ENCODE data around the gene FXYD2. TPM values are rescaled to one million over a fixed set of nuclear protein-coding genes. Genes with fewer than 3 reads are reported as not detected.

The FXYD2 gene
- total and polyA plus RNA-seq, 2 of the 8 experiments (the other 6 are each of a cell fraction or from before 2014, with no cell fraction given) = 0.89 to 1.1 TPM

- no peak overlapping the region for H2AFZ ChIP-seq (ENCODE audit: low read length)
- no peak overlapping the region for H3K18ac ChIP-seq (ENCODE audit: extremely low read depth, low read length)
- TF ChIP-seq RFX5 (IDR thresholded peaks at IDR 0.05; ENCODE audit: borderline replicate concordance, low read depth, low read length) (no peak), SUZ12 (IDR thresholded peaks at IDR 0.05; ENCODE audit: low read length) (no peak), KDM1A (IDR thresholded peaks at IDR 0.05; ENCODE audit: borderline replicate concordance, low read length) (no peak), RNF2 (IDR thresholded peaks at IDR 0.05; ENCODE audit: borderline replicate concordance, low read depth, low read length, missing control alignments, poor library complexity, severe bottlenecking) (no peak), BRCA1 (IDR thresholded peaks at IDR 0.05; ENCODE audit: low read depth, low read length) (no peak), HDAC2 (IDR thresholded peaks at IDR 0.05; ENCODE audit: borderline replicate concordance in 1 of 2, low read depth in 2 of 2, low read length in 2 of 2) (no peak)
- H3K9ac ChIP-seq (replicated peaks in 1 of 4; ENCODE audit: extremely low read depth in 1 of 4, low read depth in 3 of 4, low read length in 3 of 4) = no peak overlapping the region
- no peak overlapping the region for H2BK12ac ChIP-seq (ENCODE audit: low read depth, low read length)
- H3K56ac ChIP-seq (replicated peaks; ENCODE audit: insufficient read length, low read depth, low read length) = no peak overlapping the region
- DNase-seq (ENCODE audit: low read depth in 1 of 2, low spot score in 2 of 2) (peak in 1 of 2 experiments; percentile 30), FAIRE-seq (no peak)
- H3K79me2 ChIP-seq (ENCODE audit: control insufficient read depth in 1 of 2, insufficient read depth in 2 of 2, low read length in 2 of 2) = peaks cover 0 to 39% of the 10 kb centered on the region in 2 experiments; a peak in 2 of 4 replicates
- peaks cover 7 to 28% (median 21%) of the 10 kb centered on the region in 4 experiments for H3K4me1 ChIP-seq (replicated peaks in 1 of 4; ENCODE audit: control insufficient read depth in 3 of 4, insufficient read depth in 4 of 4, low read length in 3 of 4)
- H3K23ac ChIP-seq (ENCODE audit: insufficient read length) = no peak overlapping the region
- WGBS, 2 experiments (ENCODE audit: extremely low coverage in 1 of 2, insufficient coverage in 1 of 2, insufficient read length in 1 of 2, insufficient replicate concordance in 2 of 2, low coverage in 1 of 2, low lambda C conversion rate in 2 of 2, missing lambda C conversion rate in 1 of 2) = 91% methylated on average over 5 of the region's 5 CpGs; no CpG with 5 or more reads in 1 of the 2 experiments
- ChIA-PET CTCF (ENCODE audit: partially characterized antibody) (interaction anchor here (0.8 to 3.7 kb wide), 5 partner anchors 22 to 423 kb away, joined by 3 to 24 read pairs (median 3); no protein-coding TSS in a partner anchor), POLR2A (ENCODE audit: partially characterized antibody) (no interaction called here)
- no peak overlapping the region for H4K5ac ChIP-seq (ENCODE audit: insufficient read length, low read depth, low read length)
- no peak overlapping the region for H2AK5ac ChIP-seq (ENCODE audit: low read depth, low read length)
- H3K9me3 ChIP-seq (ENCODE audit: insufficient read depth in 2 of 2, low read depth in 1 of 2, low read length in 1 of 2) = no peaks in the 10 kb centered on the region
- H2BK120ac ChIP-seq (replicated peaks; ENCODE audit: low read depth, low read length) = no peak overlapping the region
- peaks cover 15 to 16% of the 10 kb centered on the region in 2 experiments for H4K20me1 ChIP-seq (replicated peaks in 1 of 2; ENCODE audit: control insufficient read depth in 1 of 2, insufficient read depth in 2 of 2, low read length in 2 of 2)
- no peaks in the 10 kb centered on the region for H3K27me3 ChIP-seq (replicated peaks in 1 of 4; ENCODE audit: control insufficient read depth in 3 of 4, extremely low read depth in 1 of 4, insufficient read depth in 3 of 4, low read length in 3 of 4)
- no peak overlapping the region for H2BK15ac ChIP-seq (ENCODE audit: low read length)
- H3K14ac ChIP-seq (ENCODE audit: insufficient read length) = no peak overlapping the region
- H3K4me3 ChIP-seq (ENCODE audit: extremely low read depth in 1 of 4, insufficient read depth in 2 of 4, low read depth in 3 of 4, low read length in 4 of 4) = no peak overlapping the region
- no peak overlapping the region for H2BK5ac ChIP-seq (ENCODE audit: low read depth, low read length)
- H3K36me3 ChIP-seq (ENCODE audit: control insufficient read depth in 2 of 4, insufficient read depth in 4 of 4, low read length in 3 of 4) = no peaks in the 10 kb centered on the region
- H3K23me2 ChIP-seq (ENCODE audit: low read depth, low read length) = no peaks in the 10 kb centered on the region
- no peak overlapping the region for H3K4ac ChIP-seq (replicated peaks; ENCODE audit: insufficient read length, low read depth, low read length)
- no peak overlapping the region for H3K4me2 ChIP-seq (ENCODE audit: insufficient read depth in 1 of 2, low read depth in 2 of 2, low read length in 2 of 2)
- H4K91ac ChIP-seq (replicated peaks; ENCODE audit: insufficient read length, low read length) = no peak overlapping the region
- no peak overlapping the region for H2BK20ac ChIP-seq (ENCODE audit: low read length)
- H3K79me1 ChIP-seq (ENCODE audit: low read depth, low read length) = peaks cover 7% of the 10 kb centered on the region
- H3K27ac ChIP-seq (ENCODE audit: low read depth, low read length) = no peak overlapping the region
- no peak overlapping the region for H4K8ac ChIP-seq (ENCODE audit: extremely low read depth, insufficient read depth, low read length)
Measured at GRCh38 chr11:117866526-117866925, 42.0 kb upstream of the FXYD2 start.
